ENCODE results near the gene ARHGAP6.

ARHGAP6 gene

GRCh38 chrX:11458170-11458569 is 207.6 kb downstream of the ARHGAP6 start:
- DNase-seq = no peak

GRCh38 chrX:11451151-11451550 is 214.6 kb downstream of the ARHGAP6 start:
- DNase-seq = no peak

GRCh38 chrX:11450354-11450753 is 215.4 kb downstream of the ARHGAP6 start:
- DNase-seq = no peak

- DNase-seq = no peak
Measured at GRCh38 chrX:11449613-11450012, 216.1 kb downstream of the ARHGAP6 start.

- DNase-seq = no peak
Measured at GRCh38 chrX:11447418-11447817, 218.3 kb downstream of the ARHGAP6 start.

- no peak for DNase-seq
Measured at GRCh38 chrX:11446949-11447348, 218.8 kb downstream of the ARHGAP6 start.

- DNase-seq = no peak
Measured at GRCh38 chrX:11446336-11446735, 219.4 kb downstream of the ARHGAP6 start.

GRCh38 chrX:11445540-11445939 is 220.2 kb downstream of the ARHGAP6 start:
- no peak for DNase-seq

GRCh38 chrX:11444052-11444451 is 221.7 kb downstream of the ARHGAP6 start:
- no peak for DNase-seq

GRCh38 chrX:11439846-11440245 is 225.9 kb downstream of the ARHGAP6 start:
- DNase-seq = no peak

GRCh38 chrX:11438767-11439166 is 227.0 kb downstream of the ARHGAP6 start:
- no peak for DNase-seq

GRCh38 chrX:11438380-11438723 is 227.4 kb downstream of the ARHGAP6 start:
- no peak for DNase-seq

- no peak for DNase-seq
Measured at GRCh38 chrX:11437642-11438379, 227.9 kb downstream of the ARHGAP6 start.

GRCh38 chrX:11435568-11435967 is 230.2 kb downstream of the ARHGAP6 start:
- no peak for DNase-seq

GRCh38 chrX:11434607-11435006 is 231.1 kb downstream of the ARHGAP6 start:
- DNase-seq = no peak

- no peak for DNase-seq
Measured at GRCh38 chrX:11431786-11432185, 233.9 kb downstream of the ARHGAP6 start.

- DNase-seq = no peak
Measured at GRCh38 chrX:11430271-11430670, 235.4 kb downstream of the ARHGAP6 start.

- DNase-seq = no peak
Measured at GRCh38 chrX:11429538-11430085, 236.1 kb downstream of the ARHGAP6 start.

- DNase-seq = no peak
Measured at GRCh38 chrX:11427453-11428071, 238.2 kb downstream of the ARHGAP6 start.

GRCh38 chrX:11426712-11427452 is 238.8 kb downstream of the ARHGAP6 start:
- no peak for DNase-seq

- no peak for DNase-seq
Measured at GRCh38 chrX:11424903-11425674, 240.6 kb downstream of the ARHGAP6 start.

- DNase-seq = no peak
Measured at GRCh38 chrX:11423949-11424348, 241.8 kb downstream of the ARHGAP6 start.

- no peak for DNase-seq
Measured at GRCh38 chrX:11423362-11423818, 242.3 kb downstream of the ARHGAP6 start.
